ENCODE data around the gene TFEB.

Gene TFEB

DNA sequence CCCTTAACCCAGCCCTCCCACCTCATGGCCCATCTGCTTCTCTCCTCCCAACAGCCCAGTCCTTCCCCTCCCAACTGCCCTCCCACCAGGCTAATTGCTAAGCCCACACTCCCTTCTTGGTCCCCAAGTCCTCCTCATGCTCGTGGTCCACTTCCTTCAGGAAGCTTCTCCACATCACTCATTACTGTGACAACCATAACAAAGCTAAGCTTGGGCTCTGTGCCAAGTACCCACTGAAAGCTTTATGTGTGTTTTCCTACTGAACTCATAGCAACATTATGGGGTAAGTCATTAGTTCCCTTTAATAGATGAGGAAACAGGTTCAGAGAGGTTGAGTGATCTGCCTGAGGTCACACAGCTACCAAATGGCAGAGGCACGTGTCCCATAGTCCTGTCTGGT, 28.1 kb upstream of the TFEB start:
- DNase-seq, result no peak

DNA sequence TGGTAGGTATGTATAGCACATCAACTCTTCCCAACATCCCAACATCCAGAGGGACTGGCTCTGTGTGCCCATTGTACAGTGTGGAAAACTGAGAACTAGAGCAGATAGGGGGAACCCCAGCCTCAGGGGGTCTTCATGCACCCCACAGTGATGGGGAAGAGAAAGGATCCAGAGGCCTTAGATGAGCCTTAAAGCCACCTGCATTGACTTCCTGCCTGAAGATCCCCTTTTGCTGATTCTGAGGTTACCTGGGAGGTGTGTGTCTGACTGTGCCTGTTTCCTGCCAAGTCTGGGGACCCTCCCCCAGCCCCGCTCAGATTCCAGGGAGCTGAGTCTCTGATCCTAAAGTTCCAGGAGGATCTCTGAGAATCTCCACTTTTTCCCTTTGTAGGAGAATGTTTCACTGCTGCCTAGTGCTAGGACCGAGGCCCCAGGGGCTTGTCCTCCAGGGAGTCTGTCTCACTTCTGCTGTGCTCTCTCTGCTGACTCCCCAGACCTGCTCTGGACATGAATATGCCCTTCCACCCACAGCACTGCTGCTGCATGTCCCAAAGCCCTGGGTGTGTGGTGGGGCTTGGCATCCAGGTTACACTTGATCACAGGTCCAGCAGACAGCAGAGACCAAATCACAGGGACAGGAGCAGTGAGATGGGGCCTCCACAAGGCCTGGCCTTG, 24.6 kb upstream of the TFEB start:
- no peak for DNase-seq

DNA sequence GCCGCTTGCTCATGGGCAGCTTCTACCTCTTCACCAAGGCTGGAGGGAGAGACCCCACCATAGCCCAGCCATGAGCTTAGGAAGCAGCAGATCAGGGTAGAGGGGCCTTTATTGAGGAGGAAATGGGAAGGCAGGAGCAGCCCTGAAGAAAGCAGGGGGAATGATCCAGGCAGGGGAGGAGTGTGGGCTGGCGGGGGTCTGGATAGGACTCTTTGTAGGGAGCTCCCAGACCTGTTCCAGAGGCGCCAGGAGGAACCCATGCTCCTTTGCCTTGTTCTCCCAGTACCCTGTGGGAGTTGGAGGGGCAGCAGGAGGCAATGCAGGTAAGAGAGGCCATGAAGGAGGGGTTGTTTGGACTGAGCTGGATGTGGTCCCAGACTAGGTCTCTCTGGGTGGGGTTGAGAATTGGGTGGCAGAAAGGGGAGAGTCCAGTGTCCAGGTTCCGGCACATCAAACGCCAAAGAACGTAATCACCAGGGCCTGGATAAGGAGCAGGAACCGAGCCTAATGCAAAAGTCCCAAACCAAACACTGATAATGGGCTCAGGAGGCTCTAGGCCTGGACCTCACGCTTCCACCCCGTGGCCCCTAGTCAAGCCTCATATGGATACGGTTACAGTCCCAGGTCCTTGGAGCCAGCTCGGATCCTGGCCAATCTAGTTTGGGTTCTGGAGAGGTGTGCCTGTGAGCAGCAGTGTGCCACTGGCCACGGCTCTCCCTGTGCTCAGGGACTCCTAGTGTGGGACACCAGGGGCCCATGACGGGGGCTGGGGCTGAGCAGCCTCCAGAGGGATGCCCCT, 23.9 kb upstream of the TFEB start:
- no peak for DNase-seq

DNA sequence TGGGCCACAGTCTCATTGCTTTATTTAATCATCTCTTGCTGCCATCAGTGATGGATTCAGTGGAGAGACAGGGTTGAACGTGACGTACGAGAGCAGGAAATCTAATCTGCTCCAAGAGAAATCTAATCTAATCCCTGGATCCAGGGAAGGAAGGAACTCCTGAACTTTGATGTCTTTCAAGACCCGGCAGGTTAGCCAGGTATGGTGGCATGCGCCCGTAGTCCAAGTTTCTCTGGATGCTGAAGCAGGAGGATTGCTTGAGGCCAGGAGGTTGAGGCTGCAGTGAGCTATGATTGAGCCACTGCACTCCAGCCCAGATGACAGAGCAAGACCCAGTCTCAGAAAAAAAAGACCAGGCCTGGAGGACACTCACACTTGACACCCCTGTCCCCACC, 23.2 kb upstream of the TFEB start:
- no peak for DNase-seq

DNA sequence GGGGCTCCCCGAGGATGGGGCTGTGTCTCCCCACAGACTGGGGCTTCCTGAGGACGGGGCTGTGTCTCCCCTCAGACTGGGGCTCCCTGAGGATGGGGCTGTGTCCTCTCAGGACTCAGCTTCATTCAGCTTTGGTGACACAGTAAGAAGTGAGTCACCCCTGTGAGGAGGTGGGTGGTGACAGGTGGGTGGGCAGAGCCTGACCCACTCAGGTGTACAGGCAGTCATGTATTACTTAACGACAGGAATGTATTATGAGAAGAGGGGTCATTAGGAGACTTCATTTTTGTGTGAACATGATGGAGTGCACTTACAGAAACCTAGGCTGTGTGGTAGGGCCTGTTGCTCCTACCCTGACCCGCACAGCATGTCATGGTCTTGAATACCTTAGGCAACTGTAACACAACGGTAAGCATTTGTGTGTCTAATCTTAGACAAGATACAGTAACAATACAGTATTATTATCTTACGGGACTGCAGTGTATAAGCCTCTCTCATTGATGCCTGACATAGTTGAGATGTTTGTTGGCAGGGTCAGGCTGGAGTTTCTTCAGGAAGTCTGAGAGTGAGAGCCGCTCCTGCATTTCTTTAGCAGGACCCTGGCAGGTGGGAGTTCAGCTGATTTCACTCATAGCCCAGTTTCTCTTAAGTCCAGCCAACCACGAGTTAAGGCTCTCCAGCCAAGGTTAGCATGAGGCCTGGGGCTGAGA, 22.7 kb upstream of the TFEB start:
- DNase-seq, result no peak

DNA sequence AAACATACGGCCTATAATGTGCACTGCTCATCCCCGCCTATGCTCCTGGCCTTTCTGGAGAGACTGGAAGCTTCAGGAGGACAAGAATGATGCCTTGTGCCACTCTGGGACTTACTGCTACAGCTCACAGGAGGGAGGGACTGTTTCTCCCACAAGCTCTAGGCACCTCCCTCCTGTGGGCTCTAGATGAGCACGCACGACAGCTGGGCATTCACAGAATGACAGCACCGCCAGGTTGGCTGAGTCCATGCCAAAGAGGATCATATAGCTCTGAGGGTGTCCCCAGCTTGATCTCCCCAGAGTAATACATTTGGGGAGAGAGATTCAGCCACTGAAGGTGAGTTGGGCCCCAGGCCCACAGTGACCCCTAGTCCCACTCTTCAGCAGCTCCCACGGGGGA, 21.9 kb upstream of the TFEB start:
- DNase-seq, result no peak

DNA sequence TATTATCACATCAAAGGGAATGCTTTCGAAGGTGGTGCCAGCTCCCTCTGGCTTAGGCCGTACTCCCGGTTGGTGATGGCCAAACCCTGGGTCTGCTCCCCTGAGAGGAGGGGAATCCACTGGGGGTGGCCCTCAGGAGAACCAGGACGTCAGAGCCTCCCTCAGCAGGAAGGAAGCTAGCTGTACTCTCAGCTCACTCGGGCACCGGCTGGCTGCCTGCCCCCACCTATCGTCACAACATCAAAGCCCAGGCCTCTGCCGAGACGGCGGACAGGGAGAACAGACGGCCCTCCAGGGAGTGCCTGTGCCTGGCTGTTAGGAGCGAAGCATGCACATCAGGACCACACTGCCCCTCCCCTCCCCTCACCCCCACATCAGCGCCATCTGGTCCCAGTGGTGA, 20.9 kb upstream of the TFEB start:
- DNase-seq, result no peak

DNA sequence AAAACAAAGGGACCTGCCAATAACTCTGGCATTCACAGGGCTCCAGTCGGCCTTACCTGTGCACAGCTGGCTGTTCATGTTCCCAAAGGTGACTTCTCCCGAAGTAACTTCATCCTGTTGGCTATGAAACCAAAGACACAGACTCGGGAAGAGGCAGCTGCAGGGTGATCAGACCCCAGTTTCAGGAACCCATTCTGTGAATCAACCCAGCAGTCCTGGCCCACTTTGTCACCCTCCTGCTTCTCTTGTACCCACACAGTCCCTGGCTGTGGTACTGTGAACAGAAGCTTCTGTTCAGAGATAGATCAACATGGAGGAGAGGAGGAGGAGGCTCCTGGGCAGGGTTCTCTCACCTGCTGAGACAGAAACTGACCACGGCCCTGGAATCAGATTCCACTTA, 20.5 kb upstream of the TFEB start:
- DNase-seq, result no peak

DNA sequence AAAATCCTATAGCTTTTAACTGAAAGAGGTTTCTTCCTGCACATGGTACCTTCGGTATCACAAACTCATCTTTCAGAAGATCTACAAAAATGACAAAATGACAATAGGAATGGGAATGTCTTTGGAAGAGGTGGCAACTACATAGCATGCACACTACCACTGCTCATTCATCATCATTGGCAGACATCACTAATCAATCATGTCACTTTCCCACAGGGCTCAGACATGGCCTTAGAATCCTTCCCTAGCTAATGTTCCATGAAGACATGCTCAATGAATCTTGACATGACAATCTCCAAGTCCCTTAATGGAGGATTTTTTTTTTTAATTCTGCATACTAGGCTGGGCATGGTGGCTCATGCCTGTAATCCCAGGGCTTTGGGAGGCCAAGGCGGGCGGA, 15.0 kb upstream of the TFEB start:
- no peak for DNase-seq

DNA sequence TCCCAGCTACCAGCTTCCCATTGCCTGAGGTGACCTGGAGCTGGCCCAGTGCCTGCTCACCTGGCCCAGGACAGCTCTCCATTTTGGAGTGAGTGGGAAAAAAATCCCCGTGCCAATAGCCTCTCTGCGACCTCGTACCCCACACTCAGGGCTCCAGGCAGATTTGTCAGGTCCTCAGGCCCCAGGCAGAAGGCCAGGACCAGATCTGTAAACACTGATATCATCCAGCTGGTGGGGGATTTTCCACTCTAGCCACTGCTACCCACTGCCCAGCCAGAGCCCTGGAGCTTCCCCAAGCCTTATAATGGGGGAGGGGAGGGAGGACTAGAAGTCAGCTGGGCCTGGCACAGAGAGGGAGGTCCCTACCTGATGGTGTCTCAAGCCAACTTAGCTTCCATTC, 13.1 kb upstream of the TFEB start:
- no peak for DNase-seq

DNA sequence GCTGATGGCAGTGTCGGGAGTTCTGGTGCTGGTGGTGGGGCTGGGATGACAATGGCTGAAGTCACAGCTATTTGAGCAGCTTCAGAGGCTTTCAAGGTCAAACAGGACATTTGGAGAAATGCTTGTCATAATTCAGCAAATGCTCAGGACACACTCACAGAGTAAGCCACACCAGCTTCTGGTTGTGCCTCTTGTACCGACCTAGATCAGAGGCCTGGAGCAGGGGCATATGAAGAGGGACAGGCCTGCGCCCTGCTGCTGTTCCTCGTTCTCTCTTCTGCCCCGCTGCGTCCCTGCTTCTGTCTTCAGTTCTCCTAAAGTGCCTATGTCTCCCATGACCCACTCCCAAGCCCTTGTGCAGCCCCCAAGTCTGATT, 12.7 kb upstream of the TFEB start:
- DNase-seq, result no peak

DNA sequence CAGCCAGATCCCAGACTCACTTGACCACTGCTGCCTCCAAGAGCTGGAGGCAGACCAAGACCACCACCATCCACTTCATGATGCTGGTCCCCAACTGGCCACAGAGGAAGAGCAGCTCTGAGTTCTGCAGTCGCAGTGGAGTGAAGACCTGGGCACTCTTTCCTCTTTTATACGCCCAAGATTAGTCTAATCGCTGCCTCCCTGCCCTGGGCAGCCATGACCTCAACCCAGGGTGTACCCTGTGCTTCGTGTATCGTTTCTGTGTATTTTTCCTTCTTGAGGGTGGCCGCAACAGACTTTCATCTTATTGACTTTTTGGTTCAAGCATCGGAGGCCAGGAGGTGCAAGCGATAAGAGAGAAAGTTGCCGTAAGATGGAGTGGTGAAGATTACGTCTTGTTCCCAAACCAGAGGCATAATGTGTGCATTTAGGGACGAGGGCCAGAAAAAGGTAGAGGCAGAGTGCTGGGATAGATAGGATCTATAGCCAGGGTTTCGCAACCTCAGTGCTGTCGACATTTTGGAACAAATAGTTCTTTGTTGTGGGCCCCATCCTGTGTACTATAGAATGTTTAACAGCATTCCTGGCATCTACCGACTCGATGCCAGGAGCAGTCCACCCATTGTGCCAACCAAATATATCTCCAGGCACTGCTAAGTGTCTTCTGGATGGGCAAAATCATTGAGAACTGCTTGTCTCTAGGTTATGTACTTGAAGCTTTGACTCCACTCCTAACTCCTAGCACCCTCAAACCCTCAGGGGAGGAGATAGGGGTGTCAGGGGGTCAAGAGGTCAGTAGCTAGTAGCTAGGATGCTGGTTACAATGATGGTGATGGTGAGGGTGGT, 12.1 kb upstream of the TFEB start, which contains the start of gene PGC:
PGC (minus strand) TSS at position 142 of the 846 bp plus-strand sequence; CDS start at position 79, 63 bp downstream.
- no peak for DNase-seq

DNA sequence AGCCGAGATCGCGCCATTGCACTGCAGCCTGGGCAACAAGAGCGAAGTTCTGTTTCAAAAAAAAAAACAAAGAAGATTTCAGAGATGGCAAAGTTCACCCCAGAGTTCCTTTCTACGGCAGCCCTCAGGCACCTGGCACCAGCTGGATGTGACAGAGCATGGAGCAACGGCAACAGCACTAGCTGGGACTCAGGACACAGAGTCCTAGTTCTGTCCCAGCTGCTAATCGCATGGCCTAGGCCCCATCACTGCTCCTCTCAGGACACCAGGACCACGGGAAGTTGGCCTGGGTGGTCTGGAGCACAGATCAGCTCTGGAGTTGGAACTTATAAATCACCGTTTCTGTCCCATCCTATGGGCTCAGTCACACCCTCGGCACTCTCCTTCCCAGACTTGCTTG, 10.7 kb upstream of the TFEB start:
- DNase-seq, result no peak

DNA sequence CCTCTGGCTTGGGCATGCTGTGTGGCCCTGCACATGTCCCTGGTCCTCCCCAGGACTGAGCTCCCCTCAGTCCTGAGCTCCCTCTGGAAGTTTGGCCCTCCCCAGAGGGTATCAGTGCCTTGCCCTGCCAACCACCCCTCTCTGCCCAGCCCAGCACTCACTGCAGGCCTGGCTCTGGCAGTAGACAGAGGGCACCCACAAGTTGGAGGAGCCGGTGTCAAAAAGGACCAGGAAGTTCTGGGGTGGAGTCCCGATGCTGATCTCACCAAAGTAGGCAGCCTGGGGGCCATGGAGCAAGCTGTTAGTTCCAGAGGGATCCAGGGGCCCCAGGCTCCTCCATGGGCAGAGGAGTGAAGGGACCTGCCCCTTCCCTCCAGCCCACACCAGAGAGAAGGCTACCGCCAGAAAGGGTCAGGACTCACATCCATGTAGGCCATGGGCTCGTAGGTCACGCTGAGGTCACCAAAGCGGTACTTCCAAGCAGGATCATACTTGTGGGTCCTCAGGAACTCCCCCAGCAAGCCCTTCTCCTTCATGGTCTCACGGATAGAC, 8.9 kb upstream of the TFEB start:
- DNase-seq, result no peak

DNA sequence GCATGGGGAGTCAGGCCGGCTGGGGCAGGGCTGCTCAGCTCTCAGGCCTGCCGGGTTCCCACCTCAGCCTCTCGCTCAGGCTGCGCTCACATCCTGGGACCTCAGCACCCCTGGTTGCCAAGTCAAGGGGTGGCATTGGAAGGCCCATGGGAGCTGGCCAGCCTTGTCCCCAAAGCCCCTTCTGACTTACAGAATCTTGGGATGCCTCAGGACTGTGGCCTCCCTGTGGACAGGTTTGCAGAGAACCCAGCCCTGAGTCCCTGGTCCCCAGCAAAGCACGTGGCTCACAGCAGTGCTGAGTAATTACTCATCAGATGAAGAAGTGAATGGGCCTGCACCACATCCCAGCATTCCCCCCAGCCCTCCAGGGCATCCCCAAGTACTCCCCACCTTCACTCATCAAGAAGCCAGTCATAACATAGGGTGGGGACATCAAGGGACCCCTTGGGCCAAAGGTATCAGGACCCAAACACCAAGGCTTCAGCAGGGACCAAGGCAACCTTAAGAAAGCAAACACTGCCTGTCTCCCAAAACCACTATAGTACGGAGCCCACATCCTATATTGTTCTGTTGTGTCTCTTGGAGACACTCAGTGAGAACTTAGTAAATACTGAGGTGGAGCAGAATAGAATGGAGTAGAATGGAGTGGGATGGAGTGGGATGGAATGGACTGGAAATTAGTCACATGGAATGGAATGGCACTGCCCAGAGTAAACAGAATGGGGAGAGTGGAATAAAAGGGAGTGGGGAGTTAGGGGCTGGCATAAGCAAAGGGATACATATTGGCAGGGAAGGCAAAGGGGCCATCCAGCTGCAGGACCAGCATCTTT, 8.2 kb upstream of the TFEB start:
- no peak for DNase-seq

DNA sequence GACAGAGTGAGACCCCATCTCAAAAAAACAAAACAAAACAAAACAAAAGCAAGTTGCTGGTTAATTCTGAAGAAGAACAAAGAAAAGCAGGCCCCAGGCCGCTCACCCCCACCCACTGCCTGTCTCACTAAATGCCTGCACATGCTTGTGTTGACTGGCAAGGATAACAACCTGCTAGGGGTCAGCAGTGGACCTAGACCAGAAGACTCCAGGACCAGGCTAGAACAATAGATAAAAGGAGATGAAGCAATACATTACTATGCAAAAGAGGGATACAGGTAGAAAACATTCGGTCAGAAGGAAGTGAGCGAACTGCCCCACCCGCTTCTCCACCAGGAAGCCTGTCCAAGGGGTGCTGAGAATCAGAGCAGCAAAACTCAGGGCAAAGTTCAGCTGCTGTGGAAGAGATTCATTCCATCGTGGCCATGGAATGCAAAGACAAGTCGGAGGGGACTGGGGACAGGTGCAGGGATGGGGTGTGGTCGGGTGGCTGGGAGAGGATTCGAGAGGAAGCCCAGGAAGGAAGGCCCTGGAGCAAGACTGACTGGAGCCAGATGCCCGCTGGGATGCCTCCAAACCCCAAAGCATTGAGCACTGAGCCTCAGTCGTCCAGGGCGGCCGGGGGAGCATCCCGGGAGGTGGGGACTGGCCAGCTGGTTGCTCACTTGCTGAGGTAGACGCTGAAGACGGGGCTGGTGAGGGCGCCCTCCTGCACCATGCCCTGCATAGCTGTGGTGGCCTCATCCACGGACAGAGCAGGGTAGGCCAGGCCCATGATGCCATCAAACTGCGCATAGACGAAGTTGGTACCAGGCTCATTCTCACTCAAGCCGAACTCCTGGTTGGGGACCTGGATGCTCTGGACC, 6.5 kb upstream of the TFEB start:
- no peak for DNase-seq

DNA sequence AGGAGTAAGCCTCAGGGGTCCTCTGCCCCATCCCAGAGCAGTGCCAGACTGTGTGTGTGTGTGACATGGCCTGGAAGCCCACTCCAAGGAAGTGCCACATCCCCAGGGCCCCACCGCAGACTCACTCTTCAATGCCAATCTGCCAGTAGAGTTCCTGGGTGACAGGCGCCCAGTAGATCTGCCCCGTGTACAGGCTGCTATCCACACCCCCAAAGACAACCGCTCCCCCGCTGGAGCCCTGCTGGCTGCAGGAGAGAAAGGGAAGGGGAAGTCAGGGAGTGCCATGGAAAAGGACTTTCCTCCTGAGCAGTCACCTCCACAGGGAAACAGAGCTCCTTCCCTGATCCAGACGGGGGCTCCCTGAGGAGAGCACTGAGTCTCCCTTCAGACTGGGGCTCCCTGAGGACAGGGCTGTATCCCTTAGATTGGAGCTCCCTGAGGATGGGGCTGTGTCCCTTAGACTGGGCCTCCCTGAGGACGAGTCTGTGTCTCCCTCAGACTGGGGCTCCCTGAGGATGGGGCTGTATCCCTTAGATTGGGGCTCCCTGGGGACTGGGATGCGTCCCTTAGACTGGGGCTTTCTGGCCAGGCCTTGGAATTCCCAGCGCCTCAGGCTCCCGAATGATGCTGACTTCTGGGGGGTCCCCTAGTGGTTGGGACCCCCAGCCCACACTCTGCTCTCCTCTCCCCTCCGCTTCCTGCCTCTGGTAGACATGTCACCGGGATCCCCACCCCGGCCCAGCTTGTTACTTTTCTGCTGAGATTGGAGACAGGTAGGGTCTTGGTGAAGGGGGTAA, 5.2 kb upstream of the TFEB start:
- DNase-seq, result no peak

DNA sequence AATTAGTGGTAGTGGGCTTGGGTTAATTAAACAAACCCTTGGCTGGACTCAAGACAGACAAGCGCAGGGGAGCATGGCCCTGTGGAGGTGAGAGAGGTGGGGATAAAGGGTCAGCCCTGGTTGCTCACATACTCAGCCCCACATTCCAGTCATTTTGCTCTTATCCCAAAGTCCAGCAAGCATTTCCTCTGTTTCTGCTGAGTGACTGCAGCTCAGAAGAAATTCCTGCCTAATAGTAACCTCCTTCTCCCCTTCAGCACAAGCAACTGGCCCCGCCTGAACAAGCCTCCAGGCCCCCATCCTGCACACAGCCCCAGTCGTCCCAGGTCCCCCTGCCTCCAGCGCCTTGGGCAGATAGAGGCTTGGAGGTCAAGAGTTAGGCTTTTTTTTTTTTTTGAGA, 3.6 kb upstream of the TFEB start:
- no peak for DNase-seq

DNA sequence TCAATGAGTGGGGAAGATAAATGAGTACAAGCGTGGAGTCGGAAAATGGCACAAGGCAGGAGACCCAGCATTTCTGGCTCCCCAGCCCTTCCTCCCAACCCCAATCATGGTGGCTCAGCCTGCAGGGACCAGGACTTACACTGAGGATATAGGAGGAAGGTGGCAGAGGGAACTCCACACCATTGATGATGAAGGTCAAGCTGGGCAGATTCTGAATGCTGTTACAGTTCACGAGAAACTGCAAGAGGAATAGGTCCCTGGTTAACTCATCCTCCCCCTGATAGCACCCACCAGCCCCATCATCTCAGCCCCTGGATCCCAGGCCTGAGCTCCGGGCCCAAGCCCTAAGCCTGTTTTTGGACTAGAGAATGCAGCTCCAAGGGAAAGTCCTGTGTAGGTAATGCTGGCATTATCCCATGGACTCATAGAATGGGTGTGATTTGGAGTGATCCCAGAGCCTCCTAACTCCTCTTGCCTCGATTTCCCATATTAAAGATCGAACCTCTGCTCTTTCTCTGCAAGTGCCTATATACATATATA, 2.3 kb upstream of the TFEB start:
- DNase-seq, result no peak

Data from AML-193 (cell line).